OCI-LY7 (cell line): Measurements from ENCODE around the gene ZNF195. TPM values are rescaled to one million over a fixed set of nuclear protein-coding genes. Genes with fewer than 3 reads are reported as not detected.

Source experiments
- BruUV-seq: library from RNA; stranded (reverse); fragments of 400-500 nt; replicated peaks from 2 replicates; lab custom pipeline; 2021; lab: Mats Ljungman, UMichigan
- CTCF ChIA-PET: fragments of 300-600 bp; sonication (Branson Sonifier 250); formaldehyde crosslinking; loops from one replicate; lab custom pipeline; 2022; ENCODE audit warnings: antibody characterized with exemption; ENCODE audit not compliant: unreplicated experiment; lab: Charles Lee
- POLR2A ChIA-PET: fragments of 300-600 bp; sonication (Branson Sonifier 250); formaldehyde crosslinking; loops from one replicate; lab custom pipeline; 2022; ENCODE audit warnings: antibody characterized with exemption; lab: Charles Lee
- DNase-seq: peaks from one replicate; pipeline ENCODE4 v3.0.0-alpha.2; 2015; ENCODE audit warnings: low spot score
- H2AFZ ChIP-seq: fragments of 200-600 bp; sonication (generic), shearing (Covaris generic); 2 replicates; pipeline ENCODE4 v1.6.1; 2014; ENCODE audit warnings: mild to moderate bottlenecking, antibody characterized with exemption, low read length, moderate library complexity
- H3K27ac ChIP-seq: fragments of 200-600 bp; sonication (generic); 2 replicates; pipeline ENCODE4 v1.5.1; 2014; ENCODE audit warnings: mixed run types, low read depth, mild to moderate bottlenecking, moderate library complexity, low read length, inconsistent platforms; ENCODE audit not compliant: poor library complexity, severe bottlenecking
- H3K36me3 ChIP-seq: fragments of 200-600 bp; sonication (generic); 2 replicates; pipeline ENCODE4 v1.6.1; 2014; ENCODE audit warnings: mild to moderate bottlenecking, antibody characterized with exemption, low read length, moderate library complexity, mixed read lengths; ENCODE audit not compliant: insufficient read depth
- H3K4me1 ChIP-seq: fragments of 200-600 bp; sonication (generic); 2 replicates; pipeline ENCODE4 v1.5.1; 2014; ENCODE audit warnings: mild to moderate bottlenecking, low read length; ENCODE audit not compliant: insufficient read depth, poor library complexity, severe bottlenecking
- H3K4me2 ChIP-seq: fragments of 200-600 bp; sonication (generic); 2 replicates; pipeline ENCODE4 v1.6.1; 2014; ENCODE audit warnings: mild to moderate bottlenecking, low read length
- H3K4me3 ChIP-seq: fragments of 200-600 bp; sonication (generic); 2 replicates; pipeline ENCODE4 v1.5.1; 2014; ENCODE audit warnings: mild to moderate bottlenecking, low read depth, low read length; ENCODE audit not compliant: poor library complexity, severe bottlenecking
- H3K79me2 ChIP-seq: fragments of 200-600 bp; sonication (generic); 2 replicates; pipeline ENCODE4 v1.6.1; 2016; ENCODE audit warnings: low read depth, mild to moderate bottlenecking, low read length, moderate library complexity, mixed read lengths; ENCODE audit not compliant: insufficient read depth
- H3K9me2 ChIP-seq: fragments of 200-600 bp; sonication (generic); 2 replicates; pipeline ENCODE4 v1.6.1; 2016; ENCODE audit warnings: mild to moderate bottlenecking, low read length, mixed read lengths; ENCODE audit not compliant: insufficient read depth
- H3K9me3 ChIP-seq: fragments of 200-600 bp; sonication (generic); 2 replicates; pipeline ENCODE4 v1.6.1; 2014; ENCODE audit warnings: mild to moderate bottlenecking, mixed run types, low read length, mixed read lengths
- H4K20me1 ChIP-seq: fragments of 200-600 bp; sonication (generic); 2 replicates; pipeline ENCODE4 v1.6.1; 2014; ENCODE audit warnings: mild to moderate bottlenecking, antibody characterized with exemption, low read length, moderate library complexity, mixed read lengths; ENCODE audit not compliant: insufficient read depth
- EZH2phosphoT487 ChIP-seq: fragments of 200-600 bp; sonication (generic); IDR thresholded peaks from 2 replicates; pipeline ENCODE4 v1.6.1; 2018; ENCODE audit warnings: low read depth, borderline replicate concordance, mild to moderate bottlenecking, mixed run types, antibody characterized with exemption, low read length, moderate library complexity, mixed read lengths
- intact Hi-C: fragments of 100-400 bp; cut with micrococcal nuclease; formaldehyde crosslinking; loops from one replicate; pipeline ENCODE4 v1.10.0; 2022; ENCODE audit not compliant: unreplicated experiment
- total RNA-seq, 2 experiments: library from RNA; depleted of rRNA in 1 of 2; stranded (reverse); fragments of >200 nt in 1 of 2; shearing (Covaris generic) in 1 of 2; gene quantifications; 2 replicates each; pipeline ENCODE4 v1.2.3, GENCODE V29; 2014 to 2022
- TF ChIP-seq, protein P1 (sequence below): fragments of 200-600 bp; sonication (generic); conservative IDR thresholded peaks from 2 replicates; pipeline ENCODE4 v1.5.1; 2014; ENCODE audit warnings: mild to moderate bottlenecking, antibody characterized with exemption, low read length, moderate library complexity, mixed read lengths

ZNF195 gene
- total RNA-seq, 2 experiments from 2014 or later, result 82.3 to 95.7 TPM

DNA sequence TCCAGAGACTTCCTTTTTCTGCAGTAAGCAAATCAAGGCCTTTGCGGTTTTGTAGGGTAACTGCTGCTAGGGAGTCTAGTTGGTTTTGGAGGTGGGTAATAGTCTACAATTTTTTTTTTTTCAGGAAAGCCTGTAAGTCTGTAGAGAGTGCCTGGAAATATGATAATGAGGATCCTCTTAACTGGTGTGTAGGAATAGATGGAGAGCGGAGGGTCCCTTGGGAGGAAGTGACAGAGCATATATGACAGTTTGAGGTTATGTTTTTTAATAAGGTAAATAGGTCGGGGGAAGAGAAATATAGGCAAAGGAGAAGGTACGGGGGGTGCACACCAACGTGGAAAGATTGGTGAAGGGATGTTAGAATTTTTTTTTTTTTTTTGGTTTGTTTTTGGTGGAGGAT, 25.9 kb downstream of the ZNF195 start:
- intact Hi-C loops, result no loop called here
- ChIA-PET POLR2A (no interaction called here), CTCF (no interaction called here)
- TF ChIP-seq, protein P1, sequence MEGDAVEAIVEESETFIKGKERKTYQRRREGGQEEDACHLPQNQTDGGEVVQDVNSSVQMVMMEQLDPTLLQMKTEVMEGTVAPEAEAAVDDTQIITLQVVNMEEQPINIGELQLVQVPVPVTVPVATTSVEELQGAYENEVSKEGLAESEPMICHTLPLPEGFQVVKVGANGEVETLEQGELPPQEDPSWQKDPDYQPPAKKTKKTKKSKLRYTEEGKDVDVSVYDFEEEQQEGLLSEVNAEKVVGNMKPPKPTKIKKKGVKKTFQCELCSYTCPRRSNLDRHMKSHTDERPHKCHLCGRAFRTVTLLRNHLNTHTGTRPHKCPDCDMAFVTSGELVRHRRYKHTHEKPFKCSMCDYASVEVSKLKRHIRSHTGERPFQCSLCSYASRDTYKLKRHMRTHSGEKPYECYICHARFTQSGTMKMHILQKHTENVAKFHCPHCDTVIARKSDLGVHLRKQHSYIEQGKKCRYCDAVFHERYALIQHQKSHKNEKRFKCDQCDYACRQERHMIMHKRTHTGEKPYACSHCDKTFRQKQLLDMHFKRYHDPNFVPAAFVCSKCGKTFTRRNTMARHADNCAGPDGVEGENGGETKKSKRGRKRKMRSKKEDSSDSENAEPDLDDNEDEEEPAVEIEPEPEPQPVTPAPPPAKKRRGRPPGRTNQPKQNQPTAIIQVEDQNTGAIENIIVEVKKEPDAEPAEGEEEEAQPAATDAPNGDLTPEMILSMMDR, result no peak
- TF ChIP-seq EZH2phosphoT487, result no peak
- H3K4me1 ChIP-seq, result no peaks in the 10 kb centered on the region
- DNase-seq, result no peak
- H3K9me3 ChIP-seq, result peaks cover under 1% of the 10 kb centered on the region
- H3K4me2 ChIP-seq, result no peak overlapping the region
- H3K27ac ChIP-seq, result no peak overlapping the region
- H2AFZ ChIP-seq, result no peak overlapping the region
- H3K4me3 ChIP-seq, result no peak overlapping the region
- H3K9me2 ChIP-seq, result no peaks in the 10 kb centered on the region
- peaks cover 10% of the 10 kb centered on the region for H3K36me3 ChIP-seq
- no peaks in the 10 kb centered on the region for H3K79me2 ChIP-seq
- no TSS peak for BruUV-seq
- H4K20me1 ChIP-seq, result no peaks in the 10 kb centered on the region

DNA sequence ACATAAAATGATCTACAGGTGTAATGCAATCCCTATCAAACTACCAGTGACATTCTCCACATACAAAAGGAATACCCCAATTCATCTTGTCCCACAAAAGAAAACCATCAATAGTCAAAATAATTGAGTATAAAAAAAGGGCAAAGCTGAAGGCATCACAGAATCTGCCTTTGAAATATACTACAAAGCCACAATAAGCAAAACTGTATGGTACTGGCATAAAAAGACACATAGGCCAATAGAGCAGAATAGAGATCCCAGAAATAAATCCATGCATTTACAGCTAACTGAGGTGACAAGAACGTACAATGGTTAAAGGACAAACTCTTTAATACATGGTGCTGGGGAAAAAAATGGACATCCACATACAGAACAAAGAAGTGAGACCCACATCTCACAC, 31.8 kb downstream of the ZNF195 start:
- intact Hi-C loops, result no loop called here
- Histone ChIP-seq H3K9me2 (no peaks in the 10 kb centered on the region), H3K79me2 (no peaks in the 10 kb centered on the region), H3K4me2 (no peak overlapping the region), H2AFZ (no peak overlapping the region), H3K4me1 (no peaks in the 10 kb centered on the region), H3K9me3 (peaks cover 11% of the 10 kb centered on the region), H3K27ac (no peak overlapping the region), H4K20me1 (no peaks in the 10 kb centered on the region), H3K36me3 (no peaks in the 10 kb centered on the region), H3K4me3 (no peak overlapping the region)
- ChIA-PET CTCF (no interaction called here), POLR2A (no interaction called here)
- no TSS peak for BruUV-seq
- TF ChIP-seq, protein P1, result no peak
- TF ChIP-seq EZH2phosphoT487, result no peak
- DNase-seq, result no peak

DNA sequence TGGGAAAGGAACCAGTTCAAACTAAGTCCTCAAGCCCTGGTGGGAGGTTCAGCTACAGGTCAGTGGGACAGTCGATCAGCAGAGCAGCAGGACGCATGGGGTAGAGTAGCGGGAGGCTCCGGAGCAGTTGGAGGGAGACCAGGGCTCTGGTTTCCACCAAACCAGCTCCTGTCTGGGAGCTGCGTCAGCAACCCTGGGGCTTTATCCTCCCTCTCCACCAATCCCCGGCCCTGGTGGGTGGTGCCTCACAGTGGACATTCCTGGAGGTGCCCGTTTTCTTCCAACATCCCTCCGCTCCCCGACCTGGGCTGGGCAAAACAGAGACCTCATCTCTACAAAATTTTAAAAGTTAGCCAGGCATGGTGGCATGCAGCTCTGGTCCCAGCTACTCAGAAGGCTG, 32.4 kb downstream of the ZNF195 start:
- no peak for TF ChIP-seq EZH2phosphoT487
- TF ChIP-seq, protein P1, result no peak
- intact Hi-C loops, result no loop called here
- no peaks in the 10 kb centered on the region for H3K9me2 ChIP-seq
- no peak overlapping the region for H3K4me3 ChIP-seq
- BruUV-seq, result no TSS peak
- H3K9me3 ChIP-seq, result peaks cover 11% of the 10 kb centered on the region
- ChIA-PET POLR2A (no interaction called here), CTCF (no interaction called here)
- no peak overlapping the region for H2AFZ ChIP-seq
- H3K4me2 ChIP-seq, result no peak overlapping the region
- H3K4me1 ChIP-seq, result no peaks in the 10 kb centered on the region
- H3K79me2 ChIP-seq, result no peaks in the 10 kb centered on the region
- DNase-seq, result no peak
- no peaks in the 10 kb centered on the region for H3K36me3 ChIP-seq
- no peak overlapping the region for H3K27ac ChIP-seq
- H4K20me1 ChIP-seq, result no peaks in the 10 kb centered on the region
